UCSD-AML1 (cell line): ENCODE data around the gene PLCXD3.

Source experiments
- DNase-seq: peaks from one replicate; lab custom pipeline; 2025; ENCODE audit not compliant: unreplicated experiment; lab: John Stamatoyannopoulos, UW

Gene PLCXD3

GRCh38 chr5:41289970-41290464 lies 220.4 kb downstream of the PLCXD3 start:
- DNase-seq = no peak

GRCh38 chr5:41286696-41287095 lies 223.7 kb downstream of the PLCXD3 start:
- DNase-seq = no peak

GRCh38 chr5:41286165-41286564 lies 224.2 kb downstream of the PLCXD3 start:
- DNase-seq = no peak

- DNase-seq = no peak
Measured at GRCh38 chr5:41284938-41285337, 225.5 kb downstream of the PLCXD3 start.

GRCh38 chr5:41281215-41281810 lies 229.1 kb downstream of the PLCXD3 start:
- DNase-seq = no peak

- DNase-seq = no peak
Measured at GRCh38 chr5:41279040-41279439, 231.4 kb downstream of the PLCXD3 start.

GRCh38 chr5:41277476-41278245 lies 232.7 kb downstream of the PLCXD3 start:
- no peak for DNase-seq

GRCh38 chr5:41275813-41276512 lies 234.4 kb downstream of the PLCXD3 start:
- DNase-seq = no peak

GRCh38 chr5:41270423-41271251 lies 239.8 kb downstream of the PLCXD3 start:
- no peak for DNase-seq

- no peak for DNase-seq
Measured at GRCh38 chr5:41268894-41269293, 241.5 kb downstream of the PLCXD3 start.

GRCh38 chr5:41266377-41266776 lies 244.0 kb downstream of the PLCXD3 start:
- DNase-seq = no peak

- DNase-seq = no peak
Measured at GRCh38 chr5:41264019-41264418, 246.4 kb downstream of the PLCXD3 start.

GRCh38 chr5:41263335-41263734 lies 247.1 kb downstream of the PLCXD3 start:
- DNase-seq = no peak
